Prostate gland (tissue), 2 donors: Measurements from ENCODE around the gene TRAPPC3L.

Experiments used
- CTCF ChIP-seq, 4 experiments: fragments of 200-600 bp in 2 of 4; fragments of 450-650 bp in 2 of 4; sonication (generic) in 2 of 4; IDR thresholded peaks; 1 replicate in 3 of 4; 2 replicates in 1 of 4; pipeline ENCODE4 v1.5.1; 2016 to 2019; ENCODE audit warnings: antibody characterized with exemption in 4 of 4, mild to moderate bottlenecking in 2 of 4, moderate library complexity in 2 of 4
- POLR2A ChIP-seq: fragments of 450-650 bp; IDR thresholded peaks from one replicate; pipeline ENCODE4 v1.6.1; 2016; ENCODE audit warnings: antibody characterized with exemption, mild to moderate bottlenecking
- POLR2AphosphoS5 ChIP-seq: sonication (generic); formaldehyde crosslinking; IDR thresholded peaks from one replicate; pipeline ENCODE4 v1.6.1; 2017; ENCODE audit warnings: antibody characterized with exemption

GRCh38 chr6:116445102-116445501 is 100.4 kb downstream of the TRAPPC3L start:
- TF ChIP-seq POLR2A (no peak), CTCF (IDR thresholded peaks at IDR 0.05) (no peak), POLR2AphosphoS5 (no peak)
